ENCODE results near the gene PPM1H.

PPM1H gene

GRCh38 chr12:62651138-62651537 is 283.8 kb downstream of the PPM1H start:
- Mint-ChIP-seq H3K4me3 (no peak overlapping the region), H3K36me3 (ENCODE audit: low read depth) (peaks cover 45% of the 10 kb centered on the region), H3K9me3 (peaks cover 4% of the 10 kb centered on the region), H3K27ac (no peak overlapping the region), H3K27me3 (ENCODE audit: low read depth, poor library complexity) (peaks cover 10% of the 10 kb centered on the region), H3K4me1 (peaks cover 62% of the 10 kb centered on the region)
- TF ChIP-seq CTCF (IDR thresholded peaks at IDR 0.05), result no peak
- no peak for DNase-seq

GRCh38 chr12:62649412-62650138 is 285.4 kb downstream of the PPM1H start:
- H3K4me3 Mint-ChIP-seq, result no peak overlapping the region
- H3K27ac Mint-ChIP-seq, result no peak overlapping the region
- H3K36me3 Mint-ChIP-seq (ENCODE audit: low read depth), result peaks cover 45% of the 10 kb centered on the region
- DNase-seq, result no peak
- peaks cover 10% of the 10 kb centered on the region for H3K27me3 Mint-ChIP-seq (ENCODE audit: low read depth, poor library complexity)
- H3K4me1 Mint-ChIP-seq, result peaks cover 62% of the 10 kb centered on the region
- TF ChIP-seq CTCF (IDR thresholded peaks at IDR 0.05), result no peak
- peaks cover 4% of the 10 kb centered on the region for H3K9me3 Mint-ChIP-seq

- peaks cover 54% of the 10 kb centered on the region for H3K4me1 Mint-ChIP-seq
Observed at GRCh38 chr12:62647586-62647985, 287.4 kb downstream of the PPM1H start.

GRCh38 chr12:62646566-62646965 is 288.4 kb downstream of the PPM1H start:
- Mint-ChIP-seq H3K4me1 (peaks cover 57% of the 10 kb centered on the region), H3K36me3 (ENCODE audit: low read depth) (peaks cover 39% of the 10 kb centered on the region), H3K4me3 (no peak overlapping the region), H3K27ac (no peak overlapping the region), H3K9me3 (peaks cover 4% of the 10 kb centered on the region), H3K27me3 (ENCODE audit: low read depth, poor library complexity) (peaks cover 10% of the 10 kb centered on the region)
- no peak for DNase-seq
- no peak for TF ChIP-seq CTCF (IDR thresholded peaks at IDR 0.05)

More at GRCh38 chr12:62647586-62647985, 287.4 kb downstream of the PPM1H start:
- Mint-ChIP-seq H3K36me3 (ENCODE audit: low read depth) (peaks cover 43% of the 10 kb centered on the region), H3K27ac (no peak overlapping the region), H3K9me3 (peaks cover 4% of the 10 kb centered on the region), H3K27me3 (ENCODE audit: low read depth, poor library complexity) (peaks cover 10% of the 10 kb centered on the region), H3K4me3 (no peak overlapping the region)
- DNase-seq, result no peak
- no peak for TF ChIP-seq CTCF (IDR thresholded peaks at IDR 0.05)

GRCh38 chr12:62643486-62643885 is 291.5 kb downstream of the PPM1H start:
- H3K27ac Mint-ChIP-seq, result no peak overlapping the region
- peaks cover 8% of the 10 kb centered on the region for H3K27me3 Mint-ChIP-seq (ENCODE audit: low read depth, poor library complexity)
- no peaks in the 10 kb centered on the region for H3K9me3 Mint-ChIP-seq
- TF ChIP-seq CTCF (IDR thresholded peaks at IDR 0.05), result no peak
- no peak overlapping the region for H3K4me3 Mint-ChIP-seq
- H3K36me3 Mint-ChIP-seq (ENCODE audit: low read depth), result peaks cover 28% of the 10 kb centered on the region
- H3K4me1 Mint-ChIP-seq, result peaks cover 50% of the 10 kb centered on the region
- no peak for DNase-seq

GRCh38 chr12:62642486-62642885 is 292.5 kb downstream of the PPM1H start:
- Mint-ChIP-seq H3K9me3 (no peaks in the 10 kb centered on the region), H3K4me1 (peaks cover 45% of the 10 kb centered on the region), H3K4me3 (no peak overlapping the region), H3K27me3 (ENCODE audit: low read depth, poor library complexity) (peaks cover 4% of the 10 kb centered on the region), H3K27ac (no peak overlapping the region), H3K36me3 (ENCODE audit: low read depth) (peaks cover 18% of the 10 kb centered on the region)
- DNase-seq, result no peak
- no peak for TF ChIP-seq CTCF (IDR thresholded peaks at IDR 0.05)
